Tibial nerve (tissue), 4 donors: ENCODE results near the gene SFTPA1.

ENCODE experiments used
- CTCF ChIP-seq, 5 experiments: fragments of 200-600 bp in 3 of 5; fragments of 450-650 bp in 2 of 5; sonication (generic) in 3 of 5; IDR thresholded peaks; one replicate each; pipeline ENCODE4 v1.5.1; 2016 to 2019; ENCODE audit warnings: antibody characterized with exemption in 5 of 5, mild to moderate bottlenecking in 3 of 5, moderate library complexity in 2 of 5
- EP300 ChIP-seq, 2 donors: sonication (generic); formaldehyde crosslinking; IDR thresholded peaks; one replicate each; pipeline ENCODE4 v1.6.1; 2017; ENCODE audit warnings: antibody characterized with exemption in 2 of 2, mild to moderate bottlenecking in 1 of 2
- POLR2A ChIP-seq, 2 donors: fragments of 450-650 bp; IDR thresholded peaks; one replicate each; pipeline ENCODE4 v1.6.1; 2017; ENCODE audit warnings: antibody characterized with exemption in 2 of 2, mild to moderate bottlenecking in 2 of 2, moderate library complexity in 2 of 2

GRCh38 chr10:79628083-79628482 lies 17.3 kb downstream of the SFTPA1 start:
- TF ChIP-seq POLR2A (IDR thresholded peaks at IDR 0.05) (no peak), CTCF (IDR thresholded peaks at IDR 0.05) (no peak), EP300 (IDR thresholded peaks at IDR 0.05) (no peak)
